DND-41 (cell line): ENCODE measurements around the gene KAZN.

Source experiments
- ATAC-seq: fragments of 200-7000 bp; cut with Tn5 transposase; 3 replicates; pipeline ENCODE4 v1.9.1; 2021; ENCODE audit warnings: low read depth; ENCODE audit not compliant: insufficient read depth
- DNase-seq: peaks from one replicate; pipeline ENCODE4 v3.0.0-alpha.2; 2020
- H2AFZ ChIP-seq: 2 replicates; pipeline ENCODE4 v1.6.0; 2012; ENCODE audit warnings: low read depth, low read length
- H3K27ac ChIP-seq: 2 replicates; pipeline ENCODE4 v1.5.1; 2012; ENCODE audit warnings: low read length, inconsistent platforms
- H3K27me3 ChIP-seq: fragments of 200-600 bp; sonication (generic); 2 replicates; pipeline ENCODE4 v1.6.0; 2012; ENCODE audit warnings: low read length, mild to moderate bottlenecking, inconsistent platforms; ENCODE audit not compliant: insufficient read depth, poor library complexity
- H3K36me3 ChIP-seq: 2 replicates; pipeline ENCODE4 v1.5.1; 2012; ENCODE audit warnings: low read length, inconsistent platforms; ENCODE audit not compliant: insufficient read depth
- H3K4me1 ChIP-seq: 2 replicates; pipeline ENCODE4 v1.5.1; 2012; ENCODE audit warnings: mild to moderate bottlenecking, low read length; ENCODE audit not compliant: insufficient read depth
- H3K4me2 ChIP-seq: 2 replicates; pipeline ENCODE4 v1.6.0; 2012; ENCODE audit warnings: mild to moderate bottlenecking, moderate library complexity, low read length, inconsistent platforms; ENCODE audit not compliant: insufficient read depth
- H3K4me3 ChIP-seq, 2 experiments: fragments of 200-600 bp in 1 of 2; shearing (Covaris generic) in 1 of 2; 2 replicates each; pipeline ENCODE4 v1.5.1; 2012 to 2016; ENCODE audit warnings: inconsistent platforms in 2 of 2, low read length in 2 of 2, mild to moderate bottlenecking in 2 of 2, low read depth in 1 of 2, moderate library complexity in 1 of 2
- H3K79me2 ChIP-seq: 2 replicates; pipeline ENCODE4 v1.6.0; 2012; ENCODE audit warnings: low read length, inconsistent platforms; ENCODE audit not compliant: insufficient read depth
- H3K9ac ChIP-seq: 2 replicates; pipeline ENCODE4 v1.6.0; 2012; ENCODE audit warnings: low read depth, mild to moderate bottlenecking, inconsistent platforms, low read length, moderate library complexity
- H3K9me3 ChIP-seq: 2 replicates; pipeline ENCODE4 v1.5.1; 2012; ENCODE audit warnings: low read length, moderate library complexity, mild to moderate bottlenecking, inconsistent platforms; ENCODE audit not compliant: insufficient read depth, severe bottlenecking
- H4K20me1 ChIP-seq: 2 replicates; pipeline ENCODE4 v1.6.0; 2012; ENCODE audit warnings: low read length; ENCODE audit not compliant: insufficient read depth
- EZH2 ChIP-seq: IDR thresholded peaks from 3 replicates; pipeline ENCODE4 v1.6.1; 2012; ENCODE audit warnings: borderline replicate concordance, low read depth, mild to moderate bottlenecking, moderate library complexity, low read length, inconsistent platforms; ENCODE audit not compliant: severe bottlenecking
- TF ChIP-seq, protein P1 (sequence below): IDR thresholded peaks from 2 replicates; pipeline ENCODE4 v1.5.1; 2012; ENCODE audit warnings: borderline replicate concordance, low read length, moderate library complexity, mild to moderate bottlenecking; ENCODE audit not compliant: poor library complexity, severe bottlenecking; ENCODE audit errors: extremely low read depth

Gene KAZN

GRCh38 chr1:14666962-14667650, 68.6 kb downstream of the KAZN start:
- no peak for TF ChIP-seq EZH2
- TF ChIP-seq, protein P1, sequence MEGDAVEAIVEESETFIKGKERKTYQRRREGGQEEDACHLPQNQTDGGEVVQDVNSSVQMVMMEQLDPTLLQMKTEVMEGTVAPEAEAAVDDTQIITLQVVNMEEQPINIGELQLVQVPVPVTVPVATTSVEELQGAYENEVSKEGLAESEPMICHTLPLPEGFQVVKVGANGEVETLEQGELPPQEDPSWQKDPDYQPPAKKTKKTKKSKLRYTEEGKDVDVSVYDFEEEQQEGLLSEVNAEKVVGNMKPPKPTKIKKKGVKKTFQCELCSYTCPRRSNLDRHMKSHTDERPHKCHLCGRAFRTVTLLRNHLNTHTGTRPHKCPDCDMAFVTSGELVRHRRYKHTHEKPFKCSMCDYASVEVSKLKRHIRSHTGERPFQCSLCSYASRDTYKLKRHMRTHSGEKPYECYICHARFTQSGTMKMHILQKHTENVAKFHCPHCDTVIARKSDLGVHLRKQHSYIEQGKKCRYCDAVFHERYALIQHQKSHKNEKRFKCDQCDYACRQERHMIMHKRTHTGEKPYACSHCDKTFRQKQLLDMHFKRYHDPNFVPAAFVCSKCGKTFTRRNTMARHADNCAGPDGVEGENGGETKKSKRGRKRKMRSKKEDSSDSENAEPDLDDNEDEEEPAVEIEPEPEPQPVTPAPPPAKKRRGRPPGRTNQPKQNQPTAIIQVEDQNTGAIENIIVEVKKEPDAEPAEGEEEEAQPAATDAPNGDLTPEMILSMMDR: no peak
- Histone ChIP-seq H2AFZ (no peak overlapping the region), H3K9ac (no peak overlapping the region), H3K79me2 (no peaks in the 10 kb centered on the region), H3K4me1 (no peaks in the 10 kb centered on the region), H3K9me3 (no peaks in the 10 kb centered on the region), H3K4me2 (no peak overlapping the region), H3K4me3 (no peak overlapping the region), H3K36me3 (no peaks in the 10 kb centered on the region), H3K27me3 (no peaks in the 10 kb centered on the region), H4K20me1 (peaks cover 2% of the 10 kb centered on the region; the same call in 1 of the 2 replicates), H3K27ac (no peak overlapping the region)
- no peak for ATAC-seq
- DNase-seq: no peak

DNA sequence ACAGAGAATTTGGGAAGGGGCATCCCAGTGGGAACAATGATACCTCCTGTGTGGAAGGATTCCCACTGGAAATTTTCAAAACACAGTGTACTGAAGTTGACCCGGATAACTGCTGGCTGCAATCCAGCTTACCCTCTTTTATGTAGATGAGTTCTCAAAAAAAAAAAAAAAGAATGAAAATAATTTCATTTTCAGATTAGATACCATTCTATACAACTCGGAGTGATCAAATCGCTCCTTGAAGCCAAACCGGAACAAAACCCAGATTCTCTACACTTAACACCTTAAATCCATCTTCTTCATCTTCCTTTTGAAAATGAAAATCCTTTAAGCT, 69.1 kb downstream of the KAZN start:
- H3K79me2 ChIP-seq: no peaks in the 10 kb centered on the region
- H3K36me3 ChIP-seq: no peaks in the 10 kb centered on the region
- no peak overlapping the region for H3K4me2 ChIP-seq
- H4K20me1 ChIP-seq: peaks cover 2% of the 10 kb centered on the region; the same call in 1 of the 2 replicates
- no peaks in the 10 kb centered on the region for H3K27me3 ChIP-seq
- no peak overlapping the region for H2AFZ ChIP-seq
- no peaks in the 10 kb centered on the region for H3K9me3 ChIP-seq
- H3K4me1 ChIP-seq: no peaks in the 10 kb centered on the region
- ATAC-seq (no peak), DNase-seq (no peak)
- H3K4me3 ChIP-seq: no peak overlapping the region
- H3K27ac ChIP-seq: no peak overlapping the region
- TF ChIP-seq, protein P1: no peak
- no peak for TF ChIP-seq EZH2
- H3K9ac ChIP-seq: no peak overlapping the region

- H2AFZ ChIP-seq: no peak overlapping the region
- H4K20me1 ChIP-seq: peaks cover 2% of the 10 kb centered on the region; the same call in 1 of the 2 replicates
- H3K9me3 ChIP-seq: no peaks in the 10 kb centered on the region
- no peaks in the 10 kb centered on the region for H3K27me3 ChIP-seq
- no peak overlapping the region for H3K4me2 ChIP-seq
- H3K9ac ChIP-seq: no peak overlapping the region
- no peak for TF ChIP-seq EZH2
- TF ChIP-seq, protein P1: no peak
- H3K27ac ChIP-seq: no peak overlapping the region
- no peaks in the 10 kb centered on the region for H3K4me1 ChIP-seq
- ATAC-seq (no peak), DNase-seq (no peak)
- H3K79me2 ChIP-seq: no peaks in the 10 kb centered on the region
- H3K4me3 ChIP-seq: no peak overlapping the region
- H3K36me3 ChIP-seq: no peaks in the 10 kb centered on the region
Observed at GRCh38 chr1:14668538-14668937, 70.1 kb downstream of the KAZN start.
